NCI-H146 (cell line): Measurements from ENCODE around the gene ZFPM1.

Experiments
- DNase-seq: peaks from one replicate; lab custom pipeline; 2025; lab: John Stamatoyannopoulos, UW

The ZFPM1 gene

DNA sequence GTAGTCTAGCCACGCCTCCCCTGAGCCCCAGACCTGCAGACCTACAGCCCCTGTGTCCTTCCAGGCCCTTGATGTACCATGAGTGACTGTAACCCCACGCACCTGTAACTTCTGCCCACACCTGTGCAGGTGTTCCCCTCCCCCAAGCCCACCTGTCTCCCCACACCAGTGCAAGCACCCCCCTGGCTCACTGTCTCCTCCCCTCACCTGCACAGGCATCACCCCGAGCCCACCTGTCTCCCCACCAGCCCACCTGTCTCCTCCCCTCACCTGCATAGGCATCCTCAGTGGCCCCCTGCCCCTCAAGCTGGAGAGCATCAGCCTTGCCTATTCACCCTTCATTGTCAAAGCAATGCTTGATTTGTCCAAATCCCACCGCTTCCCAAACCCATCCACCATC lies 84.8 kb downstream of the ZFPM1 start:
- DNase-seq = no peak

DNA sequence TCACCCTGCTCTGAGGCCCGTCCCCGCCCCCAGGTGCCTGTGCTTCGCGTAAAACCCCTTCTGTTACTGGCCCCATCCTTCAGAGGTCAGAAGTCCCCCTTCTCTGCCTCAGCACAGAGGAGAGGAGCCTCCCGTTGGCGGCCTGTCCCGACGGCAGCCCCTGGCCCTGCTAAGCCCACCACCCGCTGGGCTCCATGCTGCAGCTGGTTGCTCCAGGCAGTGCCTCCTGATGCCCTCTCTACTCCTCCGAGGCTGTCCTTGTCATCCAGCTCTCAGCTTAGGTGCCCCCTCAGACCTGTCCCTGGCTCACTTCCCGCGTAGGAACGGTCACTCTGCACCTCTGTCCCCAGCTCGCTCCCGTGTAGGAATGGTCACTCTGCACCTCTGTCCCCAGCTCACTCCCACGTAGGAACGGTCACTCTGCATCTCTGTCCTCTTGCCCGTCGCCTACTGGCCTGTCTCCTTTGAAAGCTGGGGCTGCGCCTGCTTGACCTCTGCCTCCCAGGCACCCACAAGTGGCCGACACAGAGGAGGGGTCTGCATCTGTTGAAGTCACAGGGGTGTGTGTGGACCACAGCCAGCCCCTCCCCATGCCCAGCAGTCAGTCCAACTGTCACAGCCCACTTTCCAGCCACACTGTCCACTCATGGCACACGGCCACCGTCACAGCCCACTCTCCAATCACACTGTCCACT lies 85.4 kb downstream of the ZFPM1 start:
- DNase-seq = no peak

DNA sequence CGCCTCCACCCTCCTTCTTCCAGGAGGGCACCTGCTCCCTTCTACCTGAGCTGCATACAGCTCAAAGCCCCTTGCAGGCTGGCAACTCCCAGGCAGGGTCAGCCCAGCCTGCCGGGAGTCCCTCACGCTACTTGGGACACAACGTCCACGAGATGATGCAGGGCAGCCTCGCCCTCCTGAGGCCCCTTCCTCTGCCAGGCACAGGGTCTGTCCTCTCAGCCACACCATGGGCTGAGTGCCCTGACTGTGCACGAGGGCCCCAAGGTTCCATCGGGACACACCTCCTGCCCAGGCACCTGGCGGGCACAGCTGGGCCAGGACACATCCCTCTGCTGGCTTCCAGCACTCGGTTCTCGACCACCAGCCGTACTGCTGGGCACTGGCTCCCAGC lies 86.2 kb downstream of the ZFPM1 start:
- no peak for DNase-seq

DNA sequence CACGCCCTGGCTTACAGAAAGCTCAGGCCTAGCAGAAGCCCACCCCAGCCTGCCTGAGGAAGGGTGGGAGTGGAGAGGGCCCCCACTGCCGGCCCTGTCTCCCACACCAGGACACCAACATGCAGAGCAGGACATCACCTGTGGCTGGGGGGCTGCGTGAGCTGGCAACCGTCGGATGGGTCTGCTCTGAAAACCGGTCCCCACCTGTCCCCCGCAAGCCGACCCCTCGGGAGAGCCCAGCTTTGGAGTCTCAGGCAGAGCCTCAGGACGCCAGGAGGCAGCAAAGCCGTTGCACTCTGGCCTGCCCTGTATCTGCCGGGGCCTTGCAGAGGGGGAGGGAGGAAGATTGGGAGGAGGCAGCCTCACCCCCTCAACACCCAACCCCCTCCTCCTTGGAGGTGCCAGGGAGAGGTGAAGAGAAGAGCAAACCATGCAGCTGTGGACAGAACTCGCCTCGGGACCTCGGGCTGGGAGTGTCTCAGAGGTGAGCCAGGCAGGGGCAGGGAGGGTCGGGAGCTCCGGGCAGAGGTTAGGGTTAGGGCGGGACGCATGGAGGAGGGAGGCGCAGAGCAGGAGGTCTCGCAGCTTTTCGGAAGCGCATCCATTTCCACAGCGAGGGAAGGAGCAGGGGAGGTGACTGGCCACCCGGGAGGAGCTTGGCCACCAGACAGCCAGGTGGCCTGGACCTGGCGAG lies 86.7 kb downstream of the ZFPM1 start:
- no peak for DNase-seq

DNA sequence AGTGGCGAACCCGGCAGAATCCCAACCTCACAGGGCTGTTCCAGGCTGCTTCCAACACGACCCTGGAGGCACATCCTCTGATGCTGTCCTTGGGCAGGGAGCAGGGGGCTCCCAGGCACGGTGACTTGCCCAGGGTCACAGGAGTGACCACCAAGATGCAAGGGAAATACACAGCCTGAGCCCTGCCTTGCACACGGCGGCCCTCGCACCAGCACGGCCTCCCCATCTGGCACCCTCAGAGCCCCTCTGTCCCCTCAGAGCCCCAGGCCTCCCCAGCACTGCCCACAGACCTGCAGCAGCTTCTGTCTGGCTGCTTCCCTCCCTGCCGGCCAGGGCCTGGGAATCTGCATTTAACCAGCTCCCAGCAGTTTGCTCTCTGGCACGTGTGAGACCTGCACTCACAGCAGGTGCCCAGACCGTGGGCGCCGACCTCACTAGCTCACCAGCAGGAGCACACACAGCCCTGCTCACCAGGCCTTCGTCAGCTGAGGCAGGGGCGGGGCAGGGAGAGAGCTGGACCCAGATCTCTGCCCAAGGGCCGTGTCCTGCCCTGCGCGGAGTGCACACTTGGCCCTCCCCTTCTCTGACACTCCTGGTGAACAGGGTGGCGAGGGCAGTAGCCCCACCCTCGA lies 87.4 kb downstream of the ZFPM1 start:
- DNase-seq = no peak

DNA sequence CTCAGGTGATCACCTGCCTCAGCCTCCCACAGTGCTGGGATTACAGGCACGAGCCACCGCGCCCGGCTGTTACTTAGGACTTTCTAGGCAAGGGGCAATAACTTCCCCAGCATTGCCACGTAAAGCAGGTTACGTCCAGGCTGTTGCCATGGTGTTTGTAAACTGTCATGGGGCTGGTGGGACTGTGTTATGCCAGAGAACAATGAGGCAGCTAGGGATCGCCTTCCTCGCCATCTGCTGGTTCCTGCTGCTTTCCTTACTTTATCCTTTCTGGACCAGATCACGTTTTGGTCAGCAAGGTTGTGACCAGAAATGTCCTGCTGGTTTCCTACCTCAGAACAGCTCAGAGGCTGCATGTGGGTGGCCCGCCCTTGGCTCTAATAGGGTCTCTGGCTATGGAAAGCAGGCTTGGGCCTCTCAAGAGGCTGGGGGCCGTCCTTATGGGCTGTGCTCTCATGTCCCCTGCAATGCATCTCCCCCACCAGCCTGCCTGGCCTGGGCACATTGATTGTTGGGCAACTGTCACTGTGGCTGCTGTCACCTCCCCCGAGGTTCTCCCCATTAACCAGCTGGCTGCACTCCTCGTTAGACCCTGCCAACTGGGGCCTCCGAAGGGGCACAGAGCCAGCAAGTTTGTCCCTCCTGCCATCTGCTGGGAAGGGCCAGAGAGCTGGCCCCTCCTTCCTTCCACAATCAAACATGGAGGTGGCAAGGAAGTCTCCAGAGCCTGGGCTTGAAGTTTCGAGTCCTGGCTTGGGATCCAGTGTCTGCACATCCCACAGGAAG lies 88.9 kb downstream of the ZFPM1 start:
- DNase-seq = peak; percentile 26

DNA sequence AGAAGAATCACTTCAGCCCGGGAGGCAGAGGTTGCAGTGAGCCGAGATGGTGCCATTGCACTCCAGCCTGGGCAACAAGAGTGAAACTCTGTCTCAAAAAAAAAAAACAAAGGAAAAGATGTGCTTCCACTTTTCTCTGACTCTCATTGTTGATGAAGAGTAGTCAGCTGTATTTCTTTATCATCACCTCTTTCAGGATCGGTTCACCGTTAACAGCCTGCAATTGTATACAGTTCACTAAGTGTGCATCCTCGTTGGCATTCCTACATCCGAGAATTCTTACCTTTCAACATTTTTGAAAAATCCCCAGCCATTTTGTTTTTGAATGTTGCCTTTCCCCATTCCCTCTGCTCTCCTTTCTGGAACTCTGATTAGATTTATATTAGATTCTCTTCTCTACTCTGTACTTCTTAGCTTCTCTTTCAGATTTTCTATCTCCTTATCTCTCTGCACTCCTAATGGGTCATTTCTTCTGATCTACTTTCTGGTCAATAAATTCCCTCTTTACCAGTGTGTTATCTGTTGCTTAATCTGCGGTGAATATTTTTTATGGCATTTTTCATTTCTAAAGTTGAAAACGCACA lies 90.2 kb downstream of the ZFPM1 start:
- no peak for DNase-seq

DNA sequence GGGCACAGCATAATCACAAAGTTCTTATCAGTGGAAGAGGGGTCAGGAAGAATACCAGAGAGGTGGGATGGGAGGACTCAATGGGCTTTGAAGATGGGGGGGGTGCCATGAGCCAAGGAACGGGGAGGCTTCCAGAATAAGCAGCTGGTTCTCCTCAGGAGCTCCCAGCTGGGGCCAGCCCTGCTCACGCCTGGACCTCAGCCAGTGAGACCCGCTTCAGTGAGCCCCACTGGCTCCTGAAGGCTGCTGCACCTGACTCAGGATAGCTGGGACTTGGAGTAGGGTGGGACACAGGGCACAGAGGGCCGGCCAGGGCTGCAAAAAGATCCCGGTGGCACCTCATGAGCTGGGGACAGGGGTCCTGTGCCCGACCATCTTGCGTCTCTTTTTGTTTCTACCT lies 92.7 kb downstream of the ZFPM1 start:
- no peak for DNase-seq

DNA sequence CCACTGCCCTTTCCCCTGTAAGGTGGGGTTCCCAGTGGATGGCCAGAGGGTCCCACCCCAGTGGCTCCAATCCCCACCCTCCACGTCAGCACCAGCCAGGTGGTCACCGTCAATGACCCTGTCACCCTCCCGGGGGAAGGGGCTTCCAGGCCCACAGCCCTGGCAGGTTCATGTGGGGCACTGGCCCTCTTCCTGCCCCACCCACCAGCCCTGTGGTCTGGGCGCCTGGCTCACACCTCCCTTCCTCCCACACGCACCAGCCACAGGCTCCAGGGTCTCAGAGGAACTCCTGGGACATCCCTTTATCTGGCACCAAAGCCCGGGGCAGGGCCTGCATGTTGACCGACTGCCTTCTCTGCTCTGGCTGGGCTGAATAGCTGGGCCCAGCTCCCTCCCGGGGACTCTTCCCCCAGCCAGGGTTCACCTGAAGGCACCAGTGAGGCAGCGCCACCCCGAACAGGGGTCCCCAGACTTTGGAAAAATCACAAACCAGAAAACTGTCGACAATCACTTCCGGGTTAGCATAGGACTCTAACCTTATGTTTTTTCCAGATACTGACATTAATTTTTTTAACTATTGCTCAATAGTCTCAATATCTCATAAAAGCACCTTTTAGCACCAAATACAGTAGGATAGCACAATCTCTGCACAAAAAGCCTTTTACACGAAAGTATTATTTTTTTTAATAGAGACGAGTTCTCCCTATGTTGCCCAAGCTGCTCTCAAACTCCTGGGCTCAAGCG lies 95.2 kb downstream of the ZFPM1 start:
- DNase-seq = no peak

DNA sequence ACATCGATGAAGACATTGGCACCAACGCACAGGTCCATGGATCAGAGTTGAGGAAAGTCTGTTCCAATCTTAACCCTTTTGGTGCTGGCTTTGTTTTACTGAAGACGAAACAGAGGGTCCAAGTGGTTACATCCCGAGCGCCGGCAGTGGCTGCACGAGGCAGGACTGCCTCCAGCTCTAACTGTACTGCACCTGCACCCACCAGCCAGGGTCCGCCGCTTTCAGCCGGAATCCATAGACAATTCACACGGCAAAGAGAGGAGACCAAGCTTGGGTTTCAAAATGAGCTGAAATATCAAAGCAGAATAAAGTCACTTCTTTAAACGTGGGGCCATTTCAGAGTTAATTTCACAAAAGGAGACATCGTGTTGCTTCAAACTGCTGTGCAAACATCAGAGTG lies 95.9 kb downstream of the ZFPM1 start:
- DNase-seq = peak; percentile 20

DNA sequence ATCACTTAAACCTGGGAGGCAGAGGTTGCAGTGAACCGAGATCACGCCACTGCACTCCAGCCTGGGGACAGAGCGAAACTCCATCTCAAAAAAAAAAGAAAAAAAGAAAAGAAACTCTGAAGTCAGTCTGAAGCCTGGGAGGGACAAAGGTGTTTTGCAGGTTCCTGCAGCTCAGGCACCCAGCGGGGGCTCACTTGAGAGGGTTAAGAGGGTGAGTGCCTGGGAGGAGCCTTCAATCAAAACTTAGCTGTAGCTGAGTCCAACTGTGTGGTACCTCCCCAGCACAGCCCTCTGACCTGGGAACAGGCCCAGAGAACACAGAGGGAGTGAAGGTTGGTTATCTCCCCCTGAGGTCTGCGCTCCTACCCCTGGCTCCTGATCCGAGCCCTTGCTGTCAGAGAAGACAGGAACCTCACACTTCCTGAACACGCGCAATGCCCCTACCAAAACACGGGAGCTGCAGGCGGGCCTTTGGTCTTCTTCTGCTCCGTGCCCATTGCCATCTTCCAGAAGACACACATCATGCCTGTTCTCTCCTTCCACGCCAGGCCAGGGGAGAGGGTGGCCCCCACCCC lies 96.7 kb downstream of the ZFPM1 start:
- no peak for DNase-seq

DNA sequence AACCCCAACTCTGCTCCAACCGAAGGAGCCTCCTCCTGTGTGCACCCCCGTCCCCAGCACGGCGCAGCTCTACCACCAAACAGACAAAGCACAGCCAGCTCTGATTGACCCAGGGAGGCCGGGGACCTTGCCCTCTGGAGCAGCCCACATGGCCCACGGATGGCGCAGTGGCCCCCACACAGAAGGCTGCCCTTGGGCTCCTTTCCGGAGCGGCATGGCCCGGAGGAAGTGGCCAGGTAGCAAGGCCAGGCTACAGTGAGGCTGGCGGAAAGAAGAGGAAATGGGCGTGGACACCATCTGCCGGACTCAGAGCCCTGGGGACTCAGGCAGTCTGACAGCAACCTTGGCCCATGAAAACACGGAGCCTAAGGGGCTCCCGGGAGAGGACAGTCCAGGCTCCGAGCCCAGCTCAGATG lies 97.2 kb downstream of the ZFPM1 start:
- DNase-seq = no peak

DNA sequence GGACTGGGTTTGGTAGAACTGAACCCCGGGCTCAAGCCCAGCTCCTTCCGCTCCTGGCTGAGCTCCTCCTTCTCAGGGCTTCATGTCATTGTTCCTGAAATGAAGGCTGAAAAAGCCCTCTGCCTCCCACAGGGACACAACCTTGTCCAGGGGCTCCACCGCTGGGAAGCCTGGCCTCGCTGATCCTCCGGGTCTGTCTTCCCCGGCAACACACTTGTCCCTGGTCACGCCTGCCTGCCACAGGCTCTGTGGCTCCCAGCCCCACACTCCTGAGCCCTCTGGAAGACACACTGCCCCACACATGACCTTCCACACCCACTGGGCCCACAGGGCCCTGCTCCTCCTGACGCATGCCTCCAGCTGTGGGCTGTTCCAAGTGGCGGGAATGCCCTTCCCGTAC lies 99.1 kb downstream of the ZFPM1 start:
- no peak for DNase-seq

DNA sequence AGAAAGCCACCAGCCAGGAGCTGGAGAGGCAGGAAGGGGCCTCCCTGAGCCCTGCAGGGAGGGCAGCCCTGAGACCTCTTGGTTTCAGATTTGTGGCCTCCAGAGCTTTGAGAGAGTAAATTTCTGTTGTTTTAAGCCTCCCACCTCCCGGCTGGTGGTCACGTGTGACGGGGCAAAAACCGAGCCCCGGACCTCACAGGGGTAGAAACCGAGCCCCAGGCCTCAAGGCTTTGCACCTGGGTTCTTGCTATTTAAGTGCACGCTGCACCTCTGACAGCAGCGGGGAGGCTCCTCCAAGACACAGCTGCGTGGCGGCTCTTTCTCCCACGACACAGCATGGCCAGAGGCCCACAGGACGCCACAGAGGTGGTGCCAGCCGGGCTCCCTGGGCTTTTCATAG lies 99.7 kb downstream of the ZFPM1 start:
- DNase-seq = no peak

DNA sequence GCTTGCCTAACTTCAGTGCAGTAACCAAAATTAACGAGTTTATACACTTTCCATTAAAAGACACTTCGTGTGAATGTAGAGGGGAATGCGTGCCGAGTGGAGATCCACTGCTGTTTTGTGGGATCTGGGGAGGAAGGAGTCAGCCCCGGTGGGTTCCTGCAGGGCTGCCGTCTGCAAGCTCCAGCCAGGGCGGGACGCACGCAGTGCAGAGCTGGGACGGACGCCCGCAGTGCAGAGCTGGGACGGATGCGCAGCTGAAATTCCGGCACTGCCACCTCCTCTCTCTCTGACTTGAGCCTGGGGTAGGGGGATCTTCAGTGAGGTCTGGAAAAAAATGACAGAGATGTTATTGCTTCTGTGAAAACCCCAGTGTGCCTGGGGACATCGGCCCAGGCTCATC lies 100.7 kb downstream of the ZFPM1 start:
- DNase-seq = no peak

DNA sequence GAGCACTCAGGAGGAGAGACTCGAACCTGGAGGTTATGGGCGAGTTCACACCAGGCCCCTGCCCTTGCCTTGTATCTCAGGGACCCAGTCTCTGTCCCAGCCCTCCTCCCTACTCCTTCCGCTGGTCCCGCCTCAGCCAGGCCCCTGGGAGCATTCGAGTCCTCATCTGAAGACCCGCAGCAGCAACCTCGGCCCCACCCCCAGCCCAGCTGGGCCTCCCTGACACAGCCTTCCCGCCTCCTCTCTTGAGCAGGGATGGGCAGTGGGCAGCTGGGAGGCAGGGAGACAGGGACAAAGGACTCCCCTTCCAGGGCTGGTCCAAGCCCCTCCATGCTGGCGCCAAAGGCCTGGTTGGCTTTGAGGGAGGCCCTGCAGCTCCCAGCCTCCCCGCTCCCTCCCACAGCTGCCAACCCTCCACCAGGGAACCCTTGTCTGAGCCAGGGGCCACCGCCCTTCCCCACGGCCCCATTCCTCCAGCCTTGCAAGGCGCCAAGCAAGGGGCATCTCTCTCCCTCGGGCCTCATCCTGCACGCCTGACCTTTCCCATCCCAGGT lies 101.7 kb downstream of the ZFPM1 start:
- no peak for DNase-seq

DNA sequence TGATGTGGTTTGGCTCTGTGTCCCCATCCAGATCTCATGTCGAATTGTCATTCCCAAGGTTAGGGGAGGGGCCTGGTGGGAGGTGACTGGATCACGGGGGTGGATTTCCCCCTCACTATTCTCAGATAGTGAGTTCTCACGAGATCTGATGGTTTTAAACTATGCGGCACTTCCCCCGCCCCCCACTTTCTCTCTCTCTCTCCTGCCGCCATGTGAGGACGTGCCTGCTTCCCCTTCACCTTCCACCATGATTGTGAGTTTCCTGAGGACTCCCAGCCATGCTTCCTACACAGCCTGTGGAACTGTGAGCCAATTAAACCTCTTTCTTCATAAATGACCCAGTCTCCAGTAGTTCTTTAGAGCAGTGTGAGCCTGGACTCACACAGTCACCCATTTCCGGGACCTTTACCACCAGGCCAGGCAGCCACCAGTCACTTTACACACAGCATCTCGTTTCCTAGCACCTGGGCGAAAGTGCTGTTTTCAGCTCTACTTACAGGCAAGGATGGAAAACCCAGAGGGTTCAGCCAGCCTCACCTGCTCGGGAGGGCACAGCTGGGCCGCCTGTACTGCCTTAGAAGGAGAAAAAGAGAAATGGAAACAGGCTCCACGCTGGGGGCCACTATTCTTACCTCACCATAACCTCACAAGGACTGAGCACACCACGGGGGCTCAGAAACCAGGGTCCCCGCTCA lies 103.4 kb downstream of the ZFPM1 start:
- no peak for DNase-seq

DNA sequence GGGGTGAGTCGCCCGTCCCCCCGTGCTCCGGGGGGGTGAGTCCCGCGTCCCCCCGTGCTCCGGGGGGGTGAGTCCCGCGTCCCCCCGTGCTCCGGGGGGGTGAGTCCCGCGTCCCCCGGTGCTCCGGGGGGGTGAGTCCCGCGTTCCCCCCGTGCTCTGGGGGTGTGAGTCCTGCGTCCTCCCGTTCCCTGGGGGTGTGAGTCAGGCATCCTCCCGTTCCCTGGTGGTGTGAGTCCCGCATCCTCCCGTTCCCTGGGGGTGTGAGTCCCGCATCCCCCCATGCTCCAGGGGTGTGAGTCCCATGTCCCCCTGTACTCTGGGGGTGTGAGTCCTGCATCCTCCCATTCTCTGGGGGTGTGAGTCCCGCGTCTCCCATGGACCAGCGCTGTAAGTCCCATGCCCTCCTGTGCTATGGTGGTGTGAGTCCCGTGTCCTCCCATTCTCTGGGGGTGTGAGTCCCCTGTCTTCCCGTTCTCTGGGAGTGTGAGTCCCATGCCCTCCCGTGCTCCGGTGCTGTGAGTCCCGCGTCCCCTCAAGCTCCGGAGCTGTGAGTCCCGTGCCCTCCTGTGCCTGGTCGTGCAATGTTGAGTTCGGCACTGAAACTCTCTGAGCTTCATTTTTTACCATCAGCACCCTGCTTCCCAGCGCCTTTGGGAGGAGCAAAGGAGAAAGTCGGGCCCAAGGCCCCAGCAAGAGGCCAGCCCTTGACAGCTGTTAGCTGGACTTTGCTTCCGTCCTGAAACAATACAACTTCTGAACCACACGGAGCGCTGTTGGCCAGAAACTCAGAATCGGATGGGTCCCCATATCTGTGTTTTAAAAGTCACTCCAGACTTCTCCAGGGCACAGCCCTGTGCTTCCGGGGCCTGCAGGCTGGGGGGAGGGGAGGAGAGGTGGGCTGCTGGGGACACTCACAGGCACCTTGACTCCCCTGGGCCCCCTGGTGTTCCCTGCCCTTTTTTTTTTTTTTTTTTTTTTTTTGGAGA lies 105.7 kb downstream of the ZFPM1 start:
- peak; percentile 71 for DNase-seq
